Measurements from ENCODE around the gene ROR2. TPM values are rescaled to one million over a fixed set of nuclear protein-coding genes. Genes with fewer than 3 reads are reported as not detected.
"Not testable (repeated sequence)": the region's sequence is repeated elsewhere in the genome, so short reads cannot be mapped to it uniquely, and the experiment has no call there.

The ROR2 gene
- total and polyA plus RNA-seq, 2 donors = 28.2 to 33.7 TPM

DNA sequence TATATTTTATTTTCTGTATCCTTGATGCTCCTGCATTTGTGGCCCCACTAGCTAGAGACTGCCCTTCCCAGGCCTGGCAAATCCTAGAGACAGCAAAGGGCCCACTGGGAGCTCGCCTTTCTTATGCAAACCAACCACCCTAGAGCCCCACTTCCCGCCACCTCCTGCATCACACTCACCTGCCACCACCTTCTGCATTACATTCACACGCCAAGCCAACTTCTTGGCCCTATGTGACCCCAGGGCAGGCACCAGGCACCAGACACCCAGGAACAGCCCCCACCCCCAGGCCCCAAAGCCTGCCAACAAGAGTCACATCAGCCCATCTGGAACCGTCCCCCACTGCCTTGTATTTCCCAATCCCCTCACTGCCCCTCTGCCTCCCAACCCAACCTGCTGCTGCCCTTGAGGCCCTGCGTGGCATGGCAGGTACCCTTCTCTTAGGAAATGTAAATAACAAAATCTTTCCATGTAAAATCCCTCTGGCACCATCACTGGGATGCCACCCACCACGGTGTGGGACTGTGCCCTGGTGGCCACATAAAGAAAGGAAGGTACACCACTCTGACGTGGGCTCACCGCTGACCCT lies 22.0 kb downstream of the ROR2 start:
- no peak for DNase-seq (ENCODE audit: extremely low spot score)
- Histone ChIP-seq H3K27ac (ENCODE audit: low read depth) (no peak overlapping the region), H3K36me3 (ENCODE audit: insufficient read depth) (no peaks in the 10 kb centered on the region), H3K4me1 (ENCODE audit: insufficient read depth) (no peaks in the 10 kb centered on the region), H3K4me3 (ENCODE audit: low read depth, low read length) (no peak overlapping the region)
- 92% methylated on average over 8 of the region's 8 CpGs for WGBS

DNA sequence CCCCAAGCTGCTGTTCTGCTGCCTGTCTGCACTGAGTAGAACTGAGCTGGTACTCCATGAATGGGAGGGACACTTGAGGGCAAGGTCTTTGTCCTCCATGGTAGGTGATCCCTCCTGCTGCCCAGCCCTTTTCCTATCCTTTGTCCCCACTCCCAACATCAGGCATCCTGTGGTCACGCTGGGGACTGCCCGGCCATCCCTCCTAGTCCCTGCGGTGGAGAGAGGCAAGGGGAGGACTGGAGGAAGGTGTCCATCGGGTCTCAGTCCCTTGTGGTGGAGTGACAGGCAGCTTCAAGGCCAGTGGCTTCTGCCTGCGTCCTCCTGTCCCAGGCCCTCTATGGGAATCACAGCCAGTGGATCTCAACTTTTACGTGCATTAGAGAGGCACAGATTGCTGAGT lies 25.9 kb downstream of the ROR2 start:
- no peak for DNase-seq (ENCODE audit: extremely low spot score)
- Histone ChIP-seq H3K36me3 (ENCODE audit: insufficient read depth) (no peaks in the 10 kb centered on the region), H3K27ac (ENCODE audit: low read depth) (no peak overlapping the region), H3K4me1 (ENCODE audit: insufficient read depth) (peaks cover 5% of the 10 kb centered on the region), H3K4me3 (ENCODE audit: low read depth, low read length) (no peak overlapping the region)
- 87% methylated on average over 6 of the region's 6 CpGs for WGBS

DNA sequence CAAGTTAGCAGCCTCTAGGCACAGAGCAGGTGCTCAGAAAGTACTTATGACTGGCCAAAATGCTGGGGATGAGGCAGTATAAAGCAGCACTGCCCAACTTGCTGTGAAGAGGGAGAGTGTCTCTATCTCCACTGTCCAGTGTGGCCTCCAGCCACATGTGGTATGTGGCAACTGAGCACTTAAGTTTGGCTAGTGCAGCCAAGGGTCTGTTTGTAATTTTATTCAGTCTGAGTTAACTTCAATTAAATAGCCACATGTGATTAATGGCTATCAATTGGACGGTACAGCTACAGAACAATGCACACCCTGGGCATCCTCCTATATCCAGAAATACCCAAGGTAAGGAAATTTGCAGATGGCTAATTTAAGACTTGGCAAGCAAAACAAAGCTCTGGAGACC lies 26.9 kb downstream of the ROR2 start:
- WGBS = 71% methylated on average over 1 of the region's 1 CpG
- Histone ChIP-seq H3K4me1 (ENCODE audit: insufficient read depth) (peaks cover 5% of the 10 kb centered on the region), H3K27ac (ENCODE audit: low read depth) (no peak overlapping the region), H3K4me3 (ENCODE audit: low read depth, low read length) (no peak overlapping the region), H3K36me3 (ENCODE audit: insufficient read depth) (no peaks in the 10 kb centered on the region)
- no peak for DNase-seq (ENCODE audit: extremely low spot score)

DNA sequence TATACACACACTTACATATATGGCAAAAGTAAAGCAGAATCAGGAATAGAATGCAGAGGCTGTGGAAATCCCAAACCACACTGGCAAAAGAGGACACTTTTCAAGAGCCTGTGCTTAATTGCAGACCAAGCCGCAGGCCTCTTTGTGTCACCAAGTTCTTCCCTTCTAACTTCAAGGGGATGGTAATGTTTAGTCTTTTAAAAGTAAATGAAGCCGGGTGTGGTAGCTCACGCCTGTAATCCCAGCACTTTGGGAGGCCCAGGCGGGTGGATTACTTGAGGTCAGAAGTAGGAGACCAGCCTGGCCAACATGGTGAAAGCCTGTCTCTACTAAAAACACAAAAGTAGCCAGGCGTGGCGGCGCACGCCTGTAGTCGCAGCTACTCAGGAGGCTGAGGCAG lies 28.7 kb downstream of the ROR2 start:
- Histone ChIP-seq H3K4me3 (ENCODE audit: low read depth, low read length) (no peak overlapping the region), H3K27ac (ENCODE audit: low read depth) (no peak overlapping the region), H3K36me3 (ENCODE audit: insufficient read depth) (no peaks in the 10 kb centered on the region), H3K4me1 (ENCODE audit: insufficient read depth) (peaks cover 5% of the 10 kb centered on the region)
- 86% methylated on average over 9 of the region's 9 CpGs for WGBS
- no peak for DNase-seq (ENCODE audit: extremely low spot score)

DNA sequence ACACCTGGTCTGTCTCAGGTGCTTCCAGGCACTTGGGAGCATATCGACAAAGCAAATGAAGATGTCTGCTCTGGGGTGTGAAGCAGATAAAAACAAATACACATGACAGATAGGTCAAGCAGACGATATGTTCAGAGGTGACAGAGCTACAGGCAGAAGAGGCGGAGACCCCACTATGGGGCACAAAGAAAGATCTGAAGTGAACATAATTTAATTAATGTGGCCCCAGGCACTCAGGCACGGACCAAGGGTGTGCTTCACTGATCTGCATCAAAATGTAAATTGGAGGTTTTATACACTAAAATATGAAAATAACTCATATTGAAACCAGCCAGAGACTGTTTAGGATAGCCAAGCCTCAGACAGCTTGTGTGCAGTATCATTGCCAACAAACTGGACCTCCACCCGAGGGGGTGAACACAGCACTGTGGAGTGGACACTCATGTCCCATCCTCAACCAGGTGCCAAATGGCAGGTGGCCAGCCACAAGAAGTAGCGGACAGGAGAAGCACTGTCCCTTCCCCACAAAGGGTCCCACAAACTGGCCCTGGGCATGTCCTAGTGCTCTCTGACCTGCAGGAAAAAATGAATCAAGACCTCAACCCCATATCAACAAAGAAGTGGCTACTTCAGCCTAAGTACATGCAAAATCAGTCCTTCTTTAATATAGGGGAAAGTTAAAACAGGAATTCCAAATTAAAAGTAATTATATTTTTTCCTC lies 29.2 kb downstream of the ROR2 start:
- Histone ChIP-seq H3K4me1 (ENCODE audit: insufficient read depth) (peaks cover 5% of the 10 kb centered on the region), H3K4me3 (ENCODE audit: low read depth, low read length) (no peak overlapping the region), H3K27ac (ENCODE audit: low read depth) (no peak overlapping the region), H3K36me3 (ENCODE audit: insufficient read depth) (no peaks in the 10 kb centered on the region)
- WGBS = 60% methylated on average over 6 of the region's 6 CpGs
- no peak for DNase-seq (ENCODE audit: extremely low spot score)

DNA sequence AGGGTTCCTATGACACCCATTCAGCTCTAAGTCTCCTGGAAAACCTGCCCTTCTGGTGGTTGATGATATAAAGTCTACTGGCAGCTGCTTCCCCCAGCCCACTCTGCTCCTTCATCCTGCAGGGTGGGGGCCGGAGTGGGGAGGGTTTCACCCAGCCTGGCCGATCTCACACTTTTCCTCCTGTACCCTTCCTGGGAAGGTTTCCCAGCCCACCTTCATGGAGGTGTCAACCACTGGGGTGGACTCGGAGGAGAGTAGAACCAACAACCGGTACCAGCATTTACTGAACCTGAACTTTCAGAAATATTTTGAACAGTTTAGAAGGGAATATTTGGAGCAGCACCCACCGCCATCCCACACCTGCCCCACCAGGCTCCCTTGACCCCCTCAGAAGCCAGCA lies 30.4 kb downstream of the ROR2 start:
- H3K27ac ChIP-seq (ENCODE audit: low read depth) = no peak overlapping the region
- H3K4me1 ChIP-seq (ENCODE audit: insufficient read depth) = peaks cover 5% of the 10 kb centered on the region
- no peaks in the 10 kb centered on the region for H3K36me3 ChIP-seq (ENCODE audit: insufficient read depth)
- no peak overlapping the region for H3K4me3 ChIP-seq (ENCODE audit: low read depth, low read length)
- 94% methylated on average over 5 of the region's 5 CpGs for WGBS
- DNase-seq (ENCODE audit: extremely low spot score) = no peak

DNA sequence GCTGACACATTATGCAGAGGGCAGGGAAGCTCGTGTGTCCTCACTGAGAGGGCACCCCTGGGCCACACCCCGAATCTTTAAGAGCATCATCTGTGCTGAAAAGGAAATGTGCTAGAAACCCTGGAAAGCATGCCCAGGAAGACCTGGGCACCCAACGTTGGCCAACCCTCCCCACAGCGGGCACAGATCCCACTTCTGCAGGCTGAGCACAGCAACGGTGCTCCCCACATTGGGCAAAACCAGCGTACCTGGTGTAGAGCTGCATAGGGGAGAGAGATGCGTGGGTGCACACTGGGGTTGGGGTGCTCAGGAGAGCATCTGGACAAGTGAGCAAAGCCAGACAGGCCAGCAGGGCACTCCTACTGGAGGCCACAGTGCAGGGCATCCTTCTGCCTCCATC lies 32.6 kb downstream of the ROR2 start:
- DNase-seq (ENCODE audit: extremely low spot score) = no peak
- no peak overlapping the region for H3K27ac ChIP-seq (ENCODE audit: low read depth)
- no peak overlapping the region for H3K4me3 ChIP-seq (ENCODE audit: low read depth, low read length)
- no peaks in the 10 kb centered on the region for H3K36me3 ChIP-seq (ENCODE audit: insufficient read depth)
- WGBS = 96% methylated on average over 7 of the region's 7 CpGs
- peaks cover 5% of the 10 kb centered on the region for H3K4me1 ChIP-seq (ENCODE audit: insufficient read depth)

DNA sequence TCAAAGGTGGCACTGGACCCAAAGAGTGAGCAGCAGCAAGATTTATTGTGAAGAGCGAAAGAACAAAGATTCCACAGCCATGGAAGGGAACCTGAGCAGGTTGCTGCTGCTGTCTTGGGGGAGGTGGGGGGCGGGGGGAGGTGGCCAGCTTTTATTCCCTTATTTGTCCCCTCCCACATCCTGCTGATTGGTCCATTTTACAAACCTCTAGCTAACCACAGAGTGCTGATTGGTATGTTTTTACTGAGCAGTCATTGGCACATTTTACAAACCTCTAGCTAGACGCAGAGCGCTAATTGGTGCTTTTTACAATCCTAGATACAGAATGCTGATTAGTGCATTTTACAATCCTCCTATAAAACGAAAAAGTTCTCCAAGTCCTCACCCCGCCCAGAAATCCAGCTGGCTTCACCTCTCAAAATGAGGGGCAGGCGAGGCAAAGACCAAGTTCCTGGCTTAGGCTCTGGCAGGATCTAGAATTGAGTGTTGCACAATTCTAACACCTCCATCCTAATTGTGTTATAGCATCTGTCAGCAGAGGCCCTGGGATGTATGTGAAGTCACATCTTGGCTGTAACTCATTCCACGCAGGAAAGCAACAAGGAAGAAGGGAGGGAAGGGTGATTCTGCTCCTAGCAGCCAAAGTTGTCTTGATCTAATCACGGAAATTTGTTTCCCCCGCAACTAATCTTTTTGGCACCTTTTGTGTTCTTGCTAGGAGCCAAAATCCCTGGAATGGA lies 34.3 kb downstream of the ROR2 start:
- Histone ChIP-seq H3K36me3 (ENCODE audit: insufficient read depth) (no peaks in the 10 kb centered on the region), H3K4me1 (ENCODE audit: insufficient read depth) (peaks cover 3% of the 10 kb centered on the region), H3K27ac (ENCODE audit: low read depth) (no peak overlapping the region), H3K4me3 (ENCODE audit: low read depth, low read length) (no peak overlapping the region)
- DNase-seq (ENCODE audit: extremely low spot score) = no peak
- 75% methylated on average over 10 of the region's 10 CpGs for WGBS

DNA sequence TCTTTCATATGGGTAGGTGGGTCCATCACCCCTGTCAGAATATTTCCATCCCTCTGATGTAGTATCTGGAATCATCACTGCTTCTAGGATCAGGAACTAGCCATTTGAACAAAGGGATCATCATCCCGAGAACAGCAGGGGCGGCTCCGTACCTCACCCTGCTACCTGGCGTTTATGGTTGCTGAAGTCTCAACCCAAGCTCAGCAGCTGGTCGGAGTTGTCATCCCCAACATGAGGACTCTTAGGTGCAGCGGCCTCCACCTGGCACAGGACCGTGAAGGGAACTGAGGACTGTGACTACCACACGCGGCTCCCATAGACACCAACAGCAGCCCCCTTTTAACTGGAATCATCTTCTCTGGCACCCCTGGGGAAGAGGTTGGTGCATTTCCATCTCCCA lies 35.1 kb downstream of the ROR2 start:
- no peaks in the 10 kb centered on the region for H3K36me3 ChIP-seq (ENCODE audit: insufficient read depth)
- H3K4me3 ChIP-seq (ENCODE audit: low read depth, low read length) = no peak overlapping the region
- H3K4me1 ChIP-seq (ENCODE audit: insufficient read depth) = peaks cover 2% of the 10 kb centered on the region
- no peak overlapping the region for H3K27ac ChIP-seq (ENCODE audit: low read depth)
- 98% methylated on average over 9 of the region's 9 CpGs for WGBS
- no peak for DNase-seq (ENCODE audit: extremely low spot score)

DNA sequence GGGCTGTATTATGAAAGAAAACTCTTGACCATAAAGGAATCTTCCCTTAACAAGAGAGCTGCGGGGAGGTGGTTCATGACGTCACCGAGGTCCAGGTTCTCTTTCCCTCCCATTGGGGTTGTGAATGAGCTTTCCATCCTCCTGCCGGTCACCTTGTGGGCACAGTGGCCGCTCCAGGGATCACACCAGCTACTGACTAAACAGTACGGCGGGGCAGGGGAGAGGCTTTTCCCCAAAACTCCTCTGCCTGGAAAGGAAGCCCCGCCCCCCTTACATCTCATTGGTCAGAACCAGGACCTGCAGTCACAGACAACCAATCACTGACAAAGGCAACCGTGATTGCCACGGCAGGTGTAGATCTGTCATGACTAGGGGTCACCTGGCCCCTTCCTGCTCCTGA lies 35.6 kb downstream of the ROR2 start:
- WGBS = 97% methylated on average over 10 of the region's 10 CpGs
- no peak overlapping the region for H3K4me3 ChIP-seq (ENCODE audit: low read depth, low read length)
- no peaks in the 10 kb centered on the region for H3K36me3 ChIP-seq (ENCODE audit: insufficient read depth)
- H3K27ac ChIP-seq (ENCODE audit: low read depth) = no peak overlapping the region
- no peaks in the 10 kb centered on the region for H3K4me1 ChIP-seq (ENCODE audit: insufficient read depth)
- DNase-seq (ENCODE audit: extremely low spot score) = no peak

DNA sequence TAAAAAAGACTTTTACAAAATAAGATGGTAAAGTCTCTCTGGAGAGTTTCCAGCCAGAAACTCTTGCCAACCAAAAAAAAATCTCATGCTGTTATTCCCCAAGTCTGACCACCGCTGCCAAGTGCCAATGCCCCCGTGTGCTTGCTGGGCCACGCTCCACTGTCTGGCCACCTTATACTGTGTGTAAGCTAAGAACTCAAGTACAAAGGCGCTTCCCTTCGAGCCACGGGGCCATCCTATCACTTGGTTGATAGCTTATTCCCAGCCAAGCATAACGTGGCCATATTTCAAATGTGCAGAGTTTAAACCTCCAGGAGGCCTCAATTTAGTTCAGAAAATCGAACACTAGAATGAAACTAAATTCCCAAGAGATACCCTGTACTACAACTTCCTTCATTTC lies 36.0 kb downstream of the ROR2 start:
- 77% methylated on average over 8 of the region's 8 CpGs for WGBS

DNA sequence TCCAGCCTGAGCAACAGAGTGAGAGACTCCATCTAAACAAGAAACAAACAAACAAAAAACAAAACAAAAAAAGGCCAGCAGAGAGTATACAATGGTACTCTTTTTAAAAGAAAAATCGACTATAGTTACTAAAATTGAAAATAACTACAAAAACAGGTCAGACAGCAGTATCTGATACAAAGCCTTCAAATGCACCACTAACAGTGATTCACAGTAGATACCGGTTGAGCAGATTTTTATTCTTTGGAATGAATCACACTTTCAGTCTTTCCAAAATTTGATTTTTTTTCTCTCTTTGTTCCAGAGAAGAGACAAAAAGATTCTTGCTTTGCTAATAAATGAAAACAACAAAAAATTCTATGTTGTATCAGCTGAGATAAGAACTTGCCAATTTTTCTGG lies 36.9 kb downstream of the ROR2 start:
- Histone ChIP-seq H3K36me3 (ENCODE audit: insufficient read depth) (no peaks in the 10 kb centered on the region), H3K4me1 (ENCODE audit: insufficient read depth) (no peaks in the 10 kb centered on the region), H3K4me3 (ENCODE audit: low read depth, low read length) (no peak overlapping the region), H3K27ac (ENCODE audit: low read depth) (no peak overlapping the region)
- DNase-seq (ENCODE audit: extremely low spot score) = no peak
- 59% methylated on average over 2 of the region's 2 CpGs for WGBS

More for the DNA sequence above, 36.0 kb downstream of the ROR2 start:
- Histone ChIP-seq H3K36me3 (ENCODE audit: insufficient read depth) (no peaks in the 10 kb centered on the region), H3K4me1 (ENCODE audit: insufficient read depth) (no peaks in the 10 kb centered on the region), H3K27ac (ENCODE audit: low read depth) (no peak overlapping the region), H3K4me3 (ENCODE audit: low read depth, low read length) (no peak overlapping the region)
- DNase-seq (ENCODE audit: extremely low spot score) = no peak

DNA sequence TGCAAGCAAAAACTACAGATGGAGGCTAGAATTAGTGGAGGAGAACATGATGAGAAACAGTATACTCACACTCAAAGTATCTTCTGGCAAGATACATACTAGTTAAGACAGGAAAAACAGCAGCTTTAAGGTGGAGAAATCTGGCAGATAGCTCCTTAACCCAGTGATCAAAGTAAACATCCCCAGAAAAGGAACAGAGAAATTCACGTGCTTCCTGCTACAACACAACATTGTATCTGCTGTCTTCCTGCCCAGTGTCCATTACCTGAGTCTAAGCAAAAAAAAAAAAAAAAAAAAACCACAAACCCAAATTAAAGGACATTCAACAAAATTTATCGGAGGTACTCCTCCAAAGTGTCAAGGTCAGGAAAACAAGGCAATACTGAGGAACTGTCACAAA lies 38.4 kb downstream of the ROR2 start:
- Histone ChIP-seq H3K27ac (ENCODE audit: low read depth) (no peak overlapping the region), H3K4me3 (ENCODE audit: low read depth, low read length) (no peak overlapping the region), H3K4me1 (ENCODE audit: insufficient read depth) (peaks cover 2% of the 10 kb centered on the region), H3K36me3 (ENCODE audit: insufficient read depth) (no peaks in the 10 kb centered on the region)
- no peak for DNase-seq (ENCODE audit: extremely low spot score)
- 45% methylated on average over 2 of the region's 2 CpGs for WGBS

DNA sequence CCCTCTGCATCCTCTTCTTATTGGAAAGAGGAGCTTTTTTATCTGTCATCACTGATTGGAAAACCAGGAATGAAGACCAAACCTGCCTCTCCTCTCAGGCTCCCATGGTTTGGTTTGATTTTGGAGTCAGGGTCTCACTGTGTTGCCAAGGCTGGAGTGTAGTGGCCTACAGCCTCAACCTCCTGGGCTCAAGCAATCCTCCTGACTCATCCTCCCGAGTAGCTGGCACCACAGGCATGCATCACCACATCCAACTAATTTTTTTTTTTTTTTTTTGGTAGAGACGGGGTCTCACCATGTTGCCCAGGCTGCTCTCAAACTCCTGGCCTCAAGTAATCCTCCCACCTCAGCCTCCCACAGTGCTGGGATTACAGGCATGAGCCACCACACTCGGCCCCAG lies 40.8 kb downstream of the ROR2 start:
- not testable (repeated sequence) for H3K4me1 ChIP-seq (ENCODE audit: insufficient read depth); H3K36me3 ChIP-seq (ENCODE audit: insufficient read depth); DNase-seq (ENCODE audit: extremely low spot score); H3K4me3 ChIP-seq (ENCODE audit: low read depth, low read length); H3K27ac ChIP-seq (ENCODE audit: low read depth)
- WGBS = 88% methylated on average over 3 of the region's 3 CpGs

All from urinary bladder (tissue), 4 donors.